Cardiac septum (tissue), 1 donor: ENCODE measurements around the gene TOP1. TPM values are rescaled to one million over a fixed set of nuclear protein-coding genes. Genes with fewer than 3 reads are reported as not detected.
"Not testable (repeated sequence)": the region's sequence is repeated elsewhere in the genome, so short reads cannot be mapped to it uniquely, and the experiment has no call there.

Experiments
- DNase-seq: peaks from one replicate; pipeline ENCODE4 v3.0.0-alpha.2; 2020; ENCODE audit warnings: low spot score
- intact Hi-C: fragments of 100-400 bp; cut with DNase I; formaldehyde crosslinking; loops from one replicate; pipeline ENCODE4 v1.14.0; 2022
- total RNA-seq: library from RNA; stranded (reverse); fragmentation: NEBNext Ultra II Directional; extraction: Animal tissue kit (Norgen Biotek cat#: 25700); gene quantifications from one replicate; pipeline ENCODE4 v1.2.1, GENCODE V29; 2021
- donor health status: DM: no; HTN: no; CAD: no.

Gene TOP1
- total RNA-seq, 1 donor from 2014 or later: 23.5 TPM

DNA sequence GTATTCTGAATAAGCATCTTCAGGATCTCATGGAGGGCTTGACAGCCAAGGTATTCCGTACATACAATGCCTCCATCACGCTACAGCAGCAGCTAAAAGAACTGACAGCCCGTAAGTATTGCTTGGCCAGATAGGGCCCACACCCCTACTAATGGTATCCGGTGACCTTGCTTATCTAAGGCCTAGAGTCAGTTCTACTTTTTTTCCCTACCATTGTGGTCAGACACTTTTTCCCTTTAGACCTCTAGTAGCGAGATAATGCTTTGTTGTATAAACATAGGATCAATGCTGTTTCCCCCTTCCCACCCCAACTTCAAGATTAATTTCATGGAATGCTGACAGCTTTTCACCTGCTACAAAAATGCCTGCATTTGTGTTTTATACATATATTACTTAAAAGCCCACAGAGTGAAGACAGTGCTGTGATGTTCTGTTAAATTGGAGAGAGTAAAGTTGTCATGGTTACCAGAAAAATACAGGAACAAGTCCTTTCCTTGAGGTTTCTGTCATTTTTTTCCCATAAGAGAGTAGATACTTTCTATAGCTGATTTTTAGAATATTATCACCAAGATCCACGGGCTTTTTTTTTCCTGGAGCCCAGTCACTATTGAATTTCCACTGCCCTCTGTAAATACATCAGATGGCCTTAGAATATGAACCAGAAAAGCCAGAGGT, 87.8 kb downstream of the TOP1 start:
- intact Hi-C loops: no loop called here
- DNase-seq: no peak

DNA sequence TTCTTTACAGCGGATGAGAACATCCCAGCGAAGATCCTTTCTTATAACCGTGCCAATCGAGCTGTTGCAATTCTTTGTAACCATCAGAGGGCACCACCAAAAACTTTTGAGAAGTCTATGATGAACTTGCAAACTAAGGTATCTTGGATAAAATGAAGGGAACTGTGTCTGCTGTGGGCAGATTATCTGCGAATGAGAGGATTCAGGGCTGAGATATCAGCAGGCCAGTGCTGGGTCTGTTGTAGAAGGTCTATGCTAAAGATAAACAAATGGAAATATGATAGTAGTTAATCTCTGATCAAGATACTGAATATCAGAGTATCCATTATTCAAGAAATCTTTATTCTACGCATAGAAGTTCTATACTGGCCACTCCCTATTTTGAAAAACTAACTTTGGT, 89.5 kb downstream of the TOP1 start:
- DNase-seq, intact Hi-C loops: not testable (repeated sequence)

DNA sequence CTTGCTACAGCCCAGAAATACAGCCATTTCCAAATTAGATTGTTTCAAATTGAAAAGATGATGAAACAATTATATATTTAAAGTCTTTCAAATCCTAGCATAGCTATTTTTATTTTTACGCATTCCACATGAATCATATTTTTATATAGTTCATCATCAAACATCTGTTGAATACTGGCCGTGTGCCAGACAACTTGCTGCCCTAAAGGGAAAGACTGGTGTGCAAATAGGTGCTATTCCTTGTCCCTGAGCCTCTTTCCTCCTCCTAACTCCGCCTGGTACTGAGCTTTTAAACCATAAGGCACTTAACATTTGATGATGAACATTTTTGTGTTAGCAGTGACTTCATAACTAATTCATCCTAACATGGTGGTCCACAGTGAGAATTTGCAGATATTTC, 90.0 kb downstream of the TOP1 start:
- no peak for DNase-seq
- intact Hi-C loops: no loop called here

DNA sequence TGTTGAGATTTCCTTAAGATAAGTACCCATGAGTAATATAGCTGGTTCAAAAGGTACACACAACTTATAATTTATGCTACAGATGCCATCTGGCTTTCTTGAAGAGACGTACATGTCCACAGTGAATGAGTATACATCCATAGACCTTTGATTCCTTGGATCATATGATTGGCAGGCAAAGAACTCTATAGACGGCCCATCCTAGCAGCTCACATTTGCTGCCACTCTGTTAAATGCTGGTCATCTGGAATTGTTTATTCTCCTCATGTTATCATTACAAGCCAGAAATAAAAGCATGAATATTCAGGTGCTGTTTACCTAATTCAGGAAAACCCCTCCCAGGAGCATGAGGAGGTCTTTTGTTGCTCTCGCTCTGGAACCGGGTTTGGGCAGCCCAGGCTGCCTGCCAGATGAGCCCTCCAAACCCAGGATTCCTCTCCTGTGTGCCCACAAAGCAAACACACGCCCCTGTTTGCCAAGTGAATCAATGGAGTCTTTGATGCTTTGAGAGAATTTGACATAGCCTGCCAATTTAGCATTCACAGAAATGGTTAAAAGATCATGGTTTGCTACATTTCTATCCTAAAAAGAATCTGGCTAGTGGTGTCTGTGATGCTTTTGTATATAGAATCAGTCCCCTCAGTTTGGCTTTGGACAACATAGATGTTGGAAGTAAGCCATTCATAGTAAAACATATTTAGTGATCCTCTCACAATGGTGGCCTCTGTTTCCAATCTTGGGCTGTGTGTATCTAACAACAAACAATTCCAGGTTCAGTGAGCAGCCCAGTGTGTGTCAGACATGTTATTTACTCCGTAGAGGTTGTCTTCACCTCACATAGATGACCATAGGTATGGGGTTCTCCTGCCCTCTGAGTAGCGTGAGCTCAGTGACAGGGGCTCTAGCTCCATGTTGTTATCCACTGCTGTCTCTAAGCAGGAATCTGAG, 91.3 kb downstream of the TOP1 start:
- no peak for DNase-seq
- intact Hi-C loops: no loop called here

DNA sequence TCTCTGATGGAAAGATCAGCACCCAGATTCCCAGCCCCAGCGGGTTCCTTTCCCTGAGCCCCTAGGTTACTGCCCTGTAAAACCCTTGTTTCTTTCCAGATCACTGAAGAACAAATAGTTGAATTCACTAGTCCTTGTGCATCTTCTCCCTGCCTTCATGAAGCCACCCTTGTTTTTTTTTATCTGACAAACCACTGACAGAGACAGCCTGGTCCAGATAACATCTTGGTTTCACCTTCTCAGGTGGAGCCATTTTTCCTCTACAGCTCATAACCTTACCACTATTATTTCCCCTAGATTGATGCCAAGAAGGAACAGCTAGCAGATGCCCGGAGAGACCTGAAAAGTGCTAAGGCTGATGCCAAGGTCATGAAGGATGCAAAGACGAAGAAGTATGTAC, 92.8 kb downstream of the TOP1 start:
- no peak for DNase-seq
- intact Hi-C loops: no loop called here

DNA sequence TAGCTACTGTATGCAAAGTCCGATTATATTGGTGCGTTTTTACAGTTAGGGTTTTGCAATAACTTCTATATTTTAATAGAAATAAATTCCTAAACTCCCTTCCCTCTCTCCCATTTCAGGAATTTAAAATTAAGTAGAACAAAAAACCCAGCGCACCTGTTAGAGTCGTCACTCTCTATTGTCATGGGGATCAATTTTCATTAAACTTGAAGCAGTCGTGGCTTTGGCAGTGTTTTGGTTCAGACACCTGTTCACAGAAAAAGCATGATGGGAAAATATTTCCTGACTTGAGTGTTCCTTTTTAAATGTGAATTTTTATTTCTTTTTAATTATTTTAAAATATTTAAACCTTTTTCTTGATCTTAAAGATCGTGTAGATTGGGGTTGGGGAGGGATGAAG, 95.0 kb downstream of the TOP1 start:
- no peak for DNase-seq
- intact Hi-C loops: no loop called here

DNA sequence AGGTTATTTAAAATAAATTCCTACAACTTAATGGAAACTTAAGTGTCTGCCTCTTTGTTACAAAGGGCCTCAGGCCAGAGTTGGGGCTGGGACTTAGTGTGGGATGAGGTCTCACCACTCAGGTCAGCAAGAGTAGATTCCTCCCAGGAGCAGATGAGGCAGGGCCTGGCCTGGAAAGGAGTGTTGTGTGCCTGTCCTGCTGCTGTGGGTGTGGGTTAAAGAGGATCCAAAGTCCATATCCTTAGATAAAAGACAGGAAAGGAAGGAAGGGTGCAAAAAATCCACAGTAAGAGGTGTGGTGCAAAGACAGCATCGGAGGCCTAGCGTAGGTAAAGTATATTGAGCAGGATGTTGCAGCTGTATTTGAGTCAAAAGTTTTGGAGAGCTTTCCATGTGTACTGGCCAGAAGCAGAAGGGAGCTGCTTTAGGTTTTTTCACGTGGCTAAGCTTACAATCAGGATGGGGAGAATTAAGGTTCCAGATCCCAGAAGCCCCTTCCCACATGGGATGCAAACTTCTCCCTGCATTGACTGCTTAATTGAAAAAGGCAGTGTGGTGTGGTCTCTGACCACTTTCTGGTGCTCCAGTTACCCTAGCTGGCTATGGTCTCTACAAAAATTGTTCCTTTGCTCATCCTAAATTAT, 96.0 kb downstream of the TOP1 start:
- intact Hi-C loops: no loop called here
- no peak for DNase-seq

DNA sequence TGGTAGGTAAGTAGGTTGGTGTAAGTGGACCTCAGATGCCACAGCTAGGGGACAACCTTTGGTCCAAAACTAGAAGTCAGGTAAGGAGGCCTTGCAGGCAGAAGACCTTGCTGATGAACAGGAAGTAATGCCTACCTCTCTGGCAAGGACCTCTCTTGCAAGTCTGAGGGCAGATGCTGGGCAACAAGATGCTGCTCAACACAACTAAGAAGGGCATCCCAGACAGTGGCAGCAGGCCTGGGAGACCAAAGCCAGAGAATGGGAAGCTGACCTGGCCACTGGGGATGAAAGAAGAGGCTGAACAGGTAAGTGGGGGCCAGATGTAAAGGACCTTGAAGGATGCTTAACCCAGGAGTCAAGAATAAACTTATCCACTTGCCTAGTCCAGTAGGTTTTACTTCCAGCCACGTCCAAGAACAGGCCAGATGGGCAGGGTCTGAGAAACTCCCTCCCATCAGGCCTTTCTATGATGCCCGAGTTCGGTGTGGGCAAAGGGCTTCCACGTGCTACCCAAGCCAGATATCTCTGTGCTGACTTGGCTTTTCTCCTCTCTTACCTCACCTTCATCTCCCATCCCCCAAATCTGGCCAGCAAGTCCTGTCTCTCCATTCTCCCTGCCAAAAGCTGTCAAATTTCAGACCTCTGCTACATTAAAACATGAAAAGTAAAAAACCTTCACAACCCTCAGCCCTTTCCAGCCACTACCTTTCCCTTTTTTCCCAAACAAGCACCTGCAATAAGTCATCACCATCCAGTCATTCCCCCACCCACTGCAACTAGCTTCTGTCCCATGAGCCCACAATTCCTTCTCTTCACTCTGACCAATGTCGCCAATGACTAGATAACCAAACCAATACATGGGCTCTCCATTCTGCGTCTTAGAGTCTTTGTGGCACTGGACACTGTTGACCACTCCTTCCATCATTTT, 97.2 kb downstream of the TOP1 start:
- intact Hi-C loops: no loop called here
- DNase-seq: no peak

DNA sequence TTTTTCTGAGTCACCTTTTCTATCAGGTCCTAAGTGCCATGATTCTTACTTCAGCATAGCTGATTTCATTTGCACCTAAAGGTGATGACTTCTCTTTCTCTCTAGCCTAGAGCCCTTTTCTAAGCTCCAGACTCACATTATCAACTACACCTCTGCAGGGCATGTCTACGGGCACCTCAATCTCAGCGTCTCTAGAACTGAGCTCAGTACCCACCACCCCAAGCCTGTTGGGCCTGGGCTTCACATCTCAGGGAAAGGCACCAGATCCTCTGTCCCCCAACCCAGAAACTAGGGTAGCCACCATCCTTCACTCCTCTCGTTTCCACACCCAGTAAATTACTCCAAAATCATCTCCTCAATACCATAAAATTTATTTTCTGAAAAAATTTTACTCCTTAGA, 98.1 kb downstream of the TOP1 start:
- DNase-seq: no peak
- intact Hi-C loops: no loop called here

DNA sequence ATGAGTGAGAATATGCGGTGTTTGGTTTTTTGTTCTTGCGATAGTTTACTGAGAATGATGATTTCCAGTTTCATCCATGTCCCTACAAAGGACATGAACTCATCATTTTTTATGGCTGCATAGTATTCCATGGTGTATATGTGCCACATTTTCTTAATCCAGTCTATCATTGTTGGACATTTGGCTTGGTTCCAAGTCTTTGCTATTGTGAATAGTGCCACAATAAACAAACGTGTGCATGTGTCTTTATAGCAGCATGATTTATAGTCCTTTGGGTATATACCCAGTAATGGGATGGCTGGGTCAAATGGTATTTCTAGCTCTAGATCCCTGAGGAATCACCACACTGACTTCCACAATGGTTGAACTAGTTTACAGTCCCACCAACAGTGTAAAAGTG, 99.7 kb downstream of the TOP1 start:
- DNase-seq, intact Hi-C loops: not testable (repeated sequence)

DNA sequence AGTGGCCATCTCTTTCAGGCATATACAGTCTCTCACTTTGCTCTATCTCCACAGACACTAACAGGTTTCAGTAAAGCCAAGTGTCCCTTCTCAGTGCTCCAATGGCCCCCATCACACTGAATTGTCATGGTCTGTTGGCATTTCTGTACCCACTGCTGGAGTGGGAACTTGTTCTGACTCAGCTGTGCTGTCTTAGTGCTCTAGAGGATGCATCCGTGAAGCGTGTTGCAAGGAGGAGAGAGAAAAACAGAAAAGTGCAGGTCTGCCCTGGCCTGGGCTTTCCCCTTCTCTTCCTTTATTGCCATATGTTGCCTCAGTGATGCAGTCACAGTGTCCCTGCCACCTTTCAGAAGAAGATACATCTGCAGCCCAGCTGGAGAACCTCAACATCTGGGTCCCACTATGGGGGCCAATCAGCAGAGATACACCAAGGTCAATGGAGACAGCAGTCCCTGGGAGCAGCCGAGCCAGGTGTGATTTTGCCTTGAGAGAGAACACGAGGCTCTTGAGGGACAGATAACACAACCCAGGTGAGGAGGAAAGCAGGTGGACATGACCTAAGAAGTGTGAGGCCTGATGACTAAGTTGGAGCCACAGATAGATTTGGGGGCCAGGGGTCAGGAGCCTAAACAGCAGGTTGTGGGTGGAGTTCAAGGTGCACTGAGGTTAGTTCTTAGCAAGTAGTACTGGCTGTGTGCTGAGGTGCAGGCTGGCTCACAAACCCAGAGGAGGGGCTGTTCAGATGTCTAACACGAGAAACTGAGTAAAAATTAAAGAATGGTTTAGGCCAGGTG, 103.2 kb downstream of the TOP1 start:
- no peak for DNase-seq
- intact Hi-C loops: no loop called here

DNA sequence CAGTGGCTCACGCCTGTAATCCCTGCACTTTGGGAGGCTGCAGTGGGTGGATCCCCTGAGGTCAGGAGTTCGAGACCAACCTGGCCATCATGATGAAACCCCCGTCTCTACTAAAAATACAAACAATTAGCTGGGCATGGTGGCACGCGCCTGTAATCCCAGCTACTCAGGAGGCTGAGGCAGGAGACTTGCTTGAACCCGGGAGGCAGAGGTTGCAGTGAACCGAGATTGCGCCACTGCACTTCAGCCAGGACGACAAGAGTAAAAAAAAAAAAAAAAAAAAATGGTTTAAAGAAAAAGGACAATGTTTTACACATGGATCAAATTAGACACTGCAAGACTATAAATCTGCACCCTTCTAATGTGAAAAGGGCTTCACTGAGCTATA, 103.8 kb downstream of the TOP1 start:
- DNase-seq, intact Hi-C loops: not testable (repeated sequence)

DNA sequence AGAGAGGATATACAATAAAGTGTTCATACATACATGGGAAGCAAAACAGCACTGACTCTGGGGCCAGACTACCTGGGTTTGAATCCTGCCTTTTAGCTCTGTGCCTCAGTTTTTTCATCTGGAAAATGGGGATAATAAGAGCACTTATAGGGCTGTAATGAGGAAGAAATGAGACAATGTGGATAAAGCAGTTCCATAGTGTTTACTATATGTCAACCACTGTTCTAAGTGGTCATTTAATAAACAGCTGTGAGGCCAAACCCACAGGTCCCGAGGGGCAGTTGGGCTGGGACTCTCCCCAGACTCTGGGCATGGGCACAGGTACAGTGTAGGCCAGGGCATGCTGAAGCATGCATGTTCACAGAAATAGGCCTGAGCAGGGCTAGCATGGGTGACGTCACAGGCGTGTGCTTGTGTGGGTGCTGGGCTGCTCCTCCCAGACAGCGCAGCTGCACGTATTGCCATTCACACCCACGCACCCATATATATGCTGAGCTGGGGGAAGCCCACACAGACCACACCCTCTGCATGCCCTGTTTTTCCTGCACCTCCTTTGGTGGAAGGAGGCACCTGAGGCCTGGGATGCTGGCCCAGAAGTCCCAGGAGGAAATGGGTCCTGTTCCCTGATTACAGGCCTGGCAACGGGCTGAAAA, 105.2 kb downstream of the TOP1 start:
- DNase-seq: no peak
- intact Hi-C loops: no loop called here

DNA sequence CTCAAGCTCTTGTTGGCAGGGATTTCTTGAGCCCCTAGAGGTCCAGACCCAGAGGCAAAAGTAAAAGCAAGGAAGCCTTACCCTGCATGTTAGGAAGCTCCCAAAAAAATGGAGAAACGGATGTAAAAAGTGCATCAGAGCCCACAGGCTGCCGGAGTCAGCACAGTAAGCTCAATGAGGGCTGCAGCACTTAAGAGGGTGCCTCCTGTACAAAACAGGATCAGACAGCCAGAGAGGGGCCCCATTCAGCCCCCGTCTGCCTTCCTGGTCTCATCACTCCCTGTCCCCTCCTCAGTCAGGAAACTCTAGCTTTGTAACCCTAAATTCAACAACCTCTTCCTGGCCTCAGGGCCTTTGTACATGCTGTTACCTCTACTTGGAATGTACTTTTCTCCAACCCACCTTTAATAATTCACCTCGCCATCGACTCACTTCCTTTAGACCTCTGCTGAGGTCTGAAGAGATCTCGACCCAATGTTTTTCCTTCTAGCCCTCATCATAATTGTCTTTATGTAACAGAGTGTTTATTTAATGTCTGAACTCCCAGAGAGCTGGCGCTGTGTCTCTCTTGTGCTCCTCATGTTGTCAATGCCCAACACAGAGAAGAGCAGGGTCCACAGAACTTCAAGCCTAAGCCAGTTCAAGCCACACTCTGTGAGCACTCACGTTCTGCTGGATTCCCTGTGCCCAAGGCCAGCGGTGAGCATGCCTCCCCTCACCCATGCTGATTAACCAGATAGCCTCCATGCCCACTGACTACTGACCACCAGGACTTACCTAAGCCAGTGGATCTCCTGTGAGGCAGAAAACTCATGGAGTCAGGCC, 106.0 kb downstream of the TOP1 start:
- intact Hi-C loops: loop anchor here (5.0 kb wide), 2 partner anchors 38 to 183 kb away; partner anchors contain the start of gene ZHX3
- no peak for DNase-seq

DNA sequence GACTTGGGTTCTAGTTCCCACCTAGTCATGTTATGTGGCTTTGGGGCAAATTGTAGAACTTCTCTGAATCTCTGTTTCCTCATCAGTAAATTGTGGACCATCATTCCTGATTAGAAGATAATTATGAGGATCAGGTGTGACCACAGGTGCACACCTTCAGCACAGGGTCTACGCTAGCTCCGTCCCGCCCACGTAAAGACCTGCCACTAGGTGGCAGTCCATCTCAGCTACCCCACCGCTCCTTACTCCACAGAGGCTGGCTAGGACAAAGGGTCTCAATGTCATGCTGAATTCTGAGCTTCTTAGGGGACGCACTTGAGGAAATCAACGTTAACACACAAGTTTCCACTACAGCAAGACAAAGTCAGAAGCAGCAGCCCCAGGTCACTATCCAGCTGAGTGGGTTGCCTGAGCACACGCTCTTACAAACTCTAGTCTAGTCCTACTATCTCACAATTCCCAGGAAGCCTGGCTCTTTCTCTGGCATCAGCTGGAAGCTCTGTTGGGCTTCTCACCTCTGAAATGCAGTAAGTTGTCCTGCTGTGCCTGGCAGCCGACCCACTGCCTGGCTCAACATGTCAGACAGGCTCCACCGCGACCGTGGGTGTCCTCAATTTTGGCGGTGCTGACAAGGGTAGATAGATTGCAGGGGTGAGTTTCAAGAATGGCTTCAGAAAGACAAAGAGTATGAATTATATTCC, 106.7 kb downstream of the TOP1 start:
- DNase-seq: no peak
- intact Hi-C loops: loop anchor here (5.0 kb wide), 2 partner anchors 37 to 182 kb away; partner anchors contain the start of gene ZHX3

DNA sequence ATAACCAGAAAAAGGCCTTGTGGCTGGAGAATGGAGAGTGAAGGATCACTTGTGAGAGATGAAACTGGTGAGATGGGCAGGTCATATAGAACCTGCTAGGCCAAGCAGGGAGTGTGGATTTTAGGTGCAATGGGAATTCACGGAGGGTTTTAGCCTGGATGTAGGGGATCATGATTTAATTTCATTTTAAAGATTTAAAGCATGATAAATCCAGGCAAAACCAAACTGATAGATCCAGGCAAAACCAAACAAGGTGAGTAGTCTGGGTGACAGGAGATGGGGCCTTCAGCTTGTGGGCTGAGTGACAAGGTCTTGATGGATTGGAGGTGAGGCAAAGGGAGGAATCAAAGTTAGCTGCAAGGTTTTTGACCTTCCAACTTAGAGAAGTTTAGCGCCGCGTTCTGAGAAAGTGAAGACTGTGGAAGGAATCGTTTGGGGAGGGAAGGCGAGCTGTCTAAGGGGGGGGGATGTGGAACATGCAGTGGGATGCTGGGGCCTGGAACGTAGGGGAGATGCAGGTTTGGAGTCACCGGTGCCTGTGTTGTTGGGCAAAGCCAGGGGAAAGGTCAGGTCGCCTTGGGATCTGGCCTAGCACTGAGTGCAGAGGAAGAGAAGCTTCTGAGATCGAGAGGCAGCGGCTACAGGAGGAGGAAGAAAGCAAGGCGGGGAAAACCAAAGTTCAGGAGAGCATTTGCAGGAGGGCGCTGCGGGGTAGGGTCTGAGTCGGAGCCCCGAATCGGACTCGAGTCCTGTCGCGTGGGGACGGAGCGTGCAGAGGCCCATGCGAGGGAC, 107.5 kb downstream of the TOP1 start:
- intact Hi-C loops: loop anchor here (2.0 to 5.0 kb wide), 3 partner anchors 36 to 181 kb away; partner anchors contain the start of gene ZHX3
- DNase-seq: no peak
